Keratinocyte (primary cell): Measurements from ENCODE around the gene ADAMTS2. TPM values are rescaled to one million over a fixed set of nuclear protein-coding genes. Genes with fewer than 3 reads are reported as not detected.

Experiments used
- DNase-seq: peaks from one replicate; pipeline ENCODE4 v3.0.0-alpha.2; 2011; ENCODE audit warnings: low read depth, missing footprints, low spot score
- FAIRE-seq: peaks from 2 replicates; lab custom pipeline; 2011; peaks lifted over from hg19 to GRCh38; lab: Jason Lieb, UNC
- H2AFZ ChIP-seq: 2 replicates; pipeline ENCODE4 v1.6.0; 2012; ENCODE audit warnings: low read length, control low read depth, inconsistent platforms; ENCODE audit not compliant: control insufficient read depth
- H3K27ac ChIP-seq: 2 replicates; pipeline ENCODE4 v1.5.1; 2011; ENCODE audit warnings: low read length; ENCODE audit not compliant: control insufficient read depth, insufficient read depth
- H3K27me3 ChIP-seq: 3 replicates; pipeline ENCODE4 v1.6.0; 2011; ENCODE audit warnings: low read length; ENCODE audit not compliant: control insufficient read depth, insufficient read depth; ENCODE audit errors: extremely low read depth
- H3K36me3 ChIP-seq, 2 experiments: 2 replicates in 1 of 2; 3 replicates in 1 of 2; pipeline ENCODE4 v1.5.1; 2011; ENCODE audit warnings: low read length in 2 of 2, mild to moderate bottlenecking in 1 of 2; ENCODE audit not compliant: control insufficient read depth in 2 of 2, insufficient read depth in 2 of 2; ENCODE audit errors: extremely low read depth in 1 of 2
- H3K4me1 ChIP-seq: 3 replicates; pipeline ENCODE4 v1.5.1; 2011; ENCODE audit warnings: low read length; ENCODE audit not compliant: control insufficient read depth, insufficient read depth; ENCODE audit errors: extremely low read depth
- H3K4me2 ChIP-seq: 3 replicates; pipeline ENCODE4 v1.6.0; 2011; ENCODE audit warnings: low read depth, low read length; ENCODE audit not compliant: control insufficient read depth, insufficient read depth; ENCODE audit errors: extremely low read depth
- H3K4me3 ChIP-seq, 3 experiments: fragments of 200-600 bp in 1 of 3; sonication (generic) in 1 of 3; 2 replicates in 2 of 3; 3 replicates in 1 of 3; pipeline ENCODE4 v1.5.1; 2011 to 2016; ENCODE audit warnings: low read length in 3 of 3, mild to moderate bottlenecking in 3 of 3, control low read depth in 2 of 3, inconsistent platforms in 1 of 3, low read depth in 1 of 3, mixed read lengths in 1 of 3, mixed run types in 1 of 3, moderate library complexity in 1 of 3; ENCODE audit not compliant: control insufficient read depth in 2 of 3, insufficient read depth in 2 of 3; ENCODE audit errors: extremely low read depth in 1 of 3
- H3K79me2 ChIP-seq: 2 replicates; pipeline ENCODE4 v1.6.0; 2012; ENCODE audit warnings: low read length; ENCODE audit not compliant: control insufficient read depth, insufficient read depth
- H3K9ac ChIP-seq: 3 replicates; pipeline ENCODE4 v1.6.0; 2011; ENCODE audit warnings: low read length; ENCODE audit not compliant: control insufficient read depth, insufficient read depth; ENCODE audit errors: extremely low read depth
- H3K9me1 ChIP-seq: 3 replicates; pipeline ENCODE4 v1.6.0; 2011; ENCODE audit warnings: low read length; ENCODE audit not compliant: control insufficient read depth, insufficient read depth; ENCODE audit errors: extremely low read depth
- H3K9me3 ChIP-seq: 2 replicates; pipeline ENCODE4 v1.5.1; 2012; ENCODE audit warnings: low read depth, low read length; ENCODE audit not compliant: control insufficient read depth
- H4K20me1 ChIP-seq: 3 replicates; pipeline ENCODE4 v1.6.0; 2011; ENCODE audit warnings: low read length; ENCODE audit not compliant: control insufficient read depth, insufficient read depth; ENCODE audit errors: extremely low read depth
- EZH2 ChIP-seq: IDR thresholded peaks from one replicate; pipeline ENCODE4 v1.6.1; 2012; ENCODE audit warnings: inconsistent platforms, mild to moderate bottlenecking, low read length, moderate library complexity
- dilution Hi-C: fragments of 300-500 bp; cut with MboI; formaldehyde crosslinking; loops from one replicate; pipeline ENCODE4 v1.7.0; 2020; ENCODE audit warnings: low sequenced_read_pairs; ENCODE audit not compliant: extremely low pct_ligation_motif_present
- polyA plus RNA-seq, 5 experiments: library from polyadenylated mRNA; depleted of rRNA in 3 of 5; stranded (reverse) in 3 of 5; stranded (forward) in 1 of 5; unstranded in 1 of 5; fragments of >200 nt; gene quantifications; 1 replicate in 1 of 5; 2 replicates in 3 of 5; 3 replicates in 1 of 5; pipeline versions ENCODE4 v1.2.1 to v1.2.3, GENCODE V29; 2011 to 2012; ENCODE audit warnings: missing spikeins in 2 of 5, low read depth in 1 of 5, low replicate concordance in 1 of 5
- TF ChIP-seq, protein P1 (sequence below), 3 experiments: IDR thresholded peaks in 1 of 3; conservative IDR thresholded peaks in 1 of 3; optimal IDR thresholded peaks in 1 of 3; 2 replicates in 2 of 3; 3 replicates in 1 of 3; pipeline versions ENCODE3 to v1.5.1; 2011; ENCODE audit warnings: low read length in 3 of 3, mild to moderate bottlenecking in 3 of 3, moderate library complexity in 2 of 3, control low read depth in 1 of 3, inconsistent platforms in 1 of 3; ENCODE audit not compliant: insufficient read depth in 2 of 3; ENCODE audit errors: extremely low read depth in 1 of 3

The ADAMTS2 gene
- polyA plus RNA-seq, 1 donor (not counting 4 experiments of a cell fraction or from before 2014, with no cell fraction given), result not detected

DNA sequence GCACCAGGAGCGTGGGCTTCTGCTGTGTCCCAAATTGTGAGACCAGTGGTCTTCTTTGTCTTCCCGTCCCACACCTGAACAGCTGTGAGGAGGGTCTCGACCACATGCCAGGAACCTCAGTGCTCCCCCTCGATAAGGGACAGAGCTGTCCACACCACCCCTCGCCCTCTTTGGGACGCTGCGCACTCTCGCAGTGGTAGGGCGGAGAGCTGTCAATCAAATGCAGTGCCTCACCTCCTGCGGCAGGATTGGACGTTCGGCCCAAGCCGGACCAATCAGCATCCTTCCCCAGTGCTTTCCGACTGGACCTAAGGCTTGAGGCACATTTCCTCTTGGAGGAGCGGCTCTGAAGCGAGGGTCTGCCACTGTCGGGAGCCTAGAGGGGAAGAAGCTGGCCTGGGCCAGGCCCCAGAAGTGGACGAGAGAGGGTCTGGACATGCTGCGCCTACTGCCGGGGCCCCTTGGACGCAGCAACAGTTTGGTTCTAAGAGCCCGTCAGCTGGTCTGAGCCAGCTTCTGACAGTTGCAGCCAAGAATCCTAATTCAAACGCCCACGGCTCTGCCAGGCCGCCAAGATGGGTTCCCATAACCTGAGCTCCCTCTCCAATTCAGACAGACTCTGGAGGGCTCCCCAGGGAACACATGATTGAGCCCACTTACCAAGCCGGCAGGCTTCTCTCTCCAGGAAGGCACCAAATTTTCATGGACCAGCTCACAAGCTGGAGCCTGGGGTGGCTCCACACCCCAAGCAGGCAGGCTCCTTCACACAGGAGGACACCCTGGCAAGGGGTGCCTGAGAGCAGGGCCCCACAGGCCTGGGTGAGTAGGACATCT is 28.1 kb upstream of the ADAMTS2 start:
- Histone ChIP-seq H3K4me1 (no peaks in the 10 kb centered on the region), H3K4me3 (no peak overlapping the region), H3K36me3 (no peaks in the 10 kb centered on the region), H4K20me1 (no peaks in the 10 kb centered on the region), H3K4me2 (no peak overlapping the region), H2AFZ (no peak overlapping the region), H3K9me1 (no peaks in the 10 kb centered on the region), H3K79me2 (no peaks in the 10 kb centered on the region), H3K9me3 (peaks cover 16% of the 10 kb centered on the region), H3K27ac (no peak overlapping the region), H3K9ac (no peak overlapping the region), H3K27me3 (no peaks in the 10 kb centered on the region)
- no peak for DNase-seq
- no peak for FAIRE-seq
- no peak for TF ChIP-seq EZH2
- TF ChIP-seq, protein P1, sequence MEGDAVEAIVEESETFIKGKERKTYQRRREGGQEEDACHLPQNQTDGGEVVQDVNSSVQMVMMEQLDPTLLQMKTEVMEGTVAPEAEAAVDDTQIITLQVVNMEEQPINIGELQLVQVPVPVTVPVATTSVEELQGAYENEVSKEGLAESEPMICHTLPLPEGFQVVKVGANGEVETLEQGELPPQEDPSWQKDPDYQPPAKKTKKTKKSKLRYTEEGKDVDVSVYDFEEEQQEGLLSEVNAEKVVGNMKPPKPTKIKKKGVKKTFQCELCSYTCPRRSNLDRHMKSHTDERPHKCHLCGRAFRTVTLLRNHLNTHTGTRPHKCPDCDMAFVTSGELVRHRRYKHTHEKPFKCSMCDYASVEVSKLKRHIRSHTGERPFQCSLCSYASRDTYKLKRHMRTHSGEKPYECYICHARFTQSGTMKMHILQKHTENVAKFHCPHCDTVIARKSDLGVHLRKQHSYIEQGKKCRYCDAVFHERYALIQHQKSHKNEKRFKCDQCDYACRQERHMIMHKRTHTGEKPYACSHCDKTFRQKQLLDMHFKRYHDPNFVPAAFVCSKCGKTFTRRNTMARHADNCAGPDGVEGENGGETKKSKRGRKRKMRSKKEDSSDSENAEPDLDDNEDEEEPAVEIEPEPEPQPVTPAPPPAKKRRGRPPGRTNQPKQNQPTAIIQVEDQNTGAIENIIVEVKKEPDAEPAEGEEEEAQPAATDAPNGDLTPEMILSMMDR (optimal IDR thresholded peaks at IDR 0.05 in 1 of 3, IDR thresholded peaks at IDR 0.05 in 1 of 3, conservative IDR thresholded peaks at IDR 0.05 in 1 of 3; ENCODE audit: extremely low read depth in 1 of 3, insufficient read depth in 2 of 3, low read length in 3 of 3), result no peak
- dilution Hi-C loops, result no loop called here

DNA sequence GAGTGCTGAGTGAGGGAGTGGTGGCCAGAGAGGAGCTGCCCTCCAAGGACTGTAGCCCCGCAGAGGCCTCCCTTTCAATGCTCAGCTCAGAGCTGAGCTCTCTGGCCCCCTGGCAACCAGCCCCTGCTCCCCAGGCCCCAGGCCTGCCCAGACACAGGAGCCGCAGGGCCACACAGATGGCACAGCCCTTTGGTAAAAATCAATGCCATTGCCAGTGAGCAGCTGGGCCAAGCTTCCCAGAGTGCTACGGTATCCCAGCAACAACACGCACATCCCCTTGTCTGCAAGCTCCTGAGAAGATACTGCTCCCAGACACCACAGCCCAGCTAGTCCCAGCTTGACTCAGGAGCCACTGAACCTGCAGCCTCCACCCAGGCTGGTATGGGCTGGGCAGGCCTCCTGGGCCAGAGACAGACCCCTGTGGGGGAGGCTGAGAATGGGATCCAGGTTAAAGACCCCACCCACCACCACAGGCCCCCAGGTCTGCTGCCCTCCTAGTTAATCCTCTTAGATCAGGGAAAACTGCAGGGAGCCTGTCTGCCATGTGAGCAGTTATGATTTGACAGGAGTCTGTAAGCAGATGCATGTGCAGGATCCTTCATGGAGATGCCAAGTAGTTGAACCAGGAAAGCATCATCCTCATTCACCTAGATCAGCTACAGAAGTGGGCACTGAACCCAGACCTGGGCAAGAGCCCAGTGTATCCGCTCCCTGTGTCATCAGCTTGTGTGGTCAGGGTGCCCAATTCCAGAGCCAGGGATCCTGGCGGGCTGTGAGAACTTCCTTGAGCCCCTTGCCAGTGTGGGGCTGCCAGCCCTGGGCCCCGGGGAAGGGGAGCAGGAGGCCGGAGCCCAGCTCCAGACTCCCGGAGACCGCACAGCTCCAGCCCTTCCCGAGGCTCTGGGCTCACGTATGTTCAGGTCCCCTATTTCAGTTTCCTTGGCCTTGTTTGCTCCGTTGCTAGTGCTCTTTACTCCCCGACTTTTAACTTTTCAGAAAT is 26.7 kb upstream of the ADAMTS2 start:
- Histone ChIP-seq H3K4me3 (no peak overlapping the region), H3K27ac (no peak overlapping the region), H3K27me3 (no peaks in the 10 kb centered on the region), H4K20me1 (no peaks in the 10 kb centered on the region), H3K4me1 (no peaks in the 10 kb centered on the region), H3K9ac (no peak overlapping the region), H3K9me1 (no peaks in the 10 kb centered on the region), H3K79me2 (no peaks in the 10 kb centered on the region), H3K36me3 (no peaks in the 10 kb centered on the region), H3K9me3 (peaks cover 16% of the 10 kb centered on the region), H2AFZ (no peak overlapping the region), H3K4me2 (no peak overlapping the region)
- TF ChIP-seq, protein P1 (optimal IDR thresholded peaks at IDR 0.05 in 1 of 3, IDR thresholded peaks at IDR 0.05 in 1 of 3, conservative IDR thresholded peaks at IDR 0.05 in 1 of 3; ENCODE audit: extremely low read depth in 1 of 3, insufficient read depth in 2 of 3, low read length in 3 of 3), result no peak
- no peak for TF ChIP-seq EZH2
- dilution Hi-C loops, result no loop called here
- no peak for DNase-seq
- FAIRE-seq, result no peak
